HFF-Myc (cell line): ENCODE results near the gene KLHL29.

Experiments
- DNase-seq: peaks from one replicate; pipeline ENCODE4 v3.0.0-alpha.2; 2011; ENCODE audit warnings: low read depth; ENCODE audit errors: extremely low read depth
- H3K4me3 ChIP-seq: replicated peaks from 2 replicates; pipeline ENCODE4 v1.5.1; 2011; ENCODE audit warnings: low read depth, mild to moderate bottlenecking, control low read depth, low read length
- TF ChIP-seq, protein P1 (sequence below): IDR thresholded peaks from 2 replicates; pipeline ENCODE4 v1.5.1; 2012; ENCODE audit warnings: mild to moderate bottlenecking, low read depth, low read length, control low read depth; ENCODE audit errors: missing control alignments

Gene KLHL29

DNA sequence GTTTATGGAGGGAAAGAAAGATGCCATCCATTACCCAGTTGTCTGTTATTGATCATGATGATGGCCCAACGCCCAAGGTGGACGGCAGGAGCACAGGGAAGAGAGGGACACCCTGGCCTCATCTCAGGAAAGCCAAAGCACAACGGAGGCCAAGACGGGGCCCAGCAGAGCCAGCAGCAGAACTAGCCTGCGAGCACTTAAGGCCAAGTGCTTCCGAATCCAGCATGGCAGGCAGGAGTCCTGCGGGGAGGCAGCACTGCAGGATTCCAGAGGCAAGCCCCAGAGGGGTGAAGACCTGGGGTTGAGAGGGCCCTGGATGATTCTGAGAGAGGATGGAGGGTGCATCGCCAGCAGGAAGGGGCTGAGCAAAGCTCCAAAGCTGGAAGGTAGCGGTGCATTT is 28.3 kb upstream of the KLHL29 start:
- H3K4me3 ChIP-seq, result no peak overlapping the region
- TF ChIP-seq, protein P1, sequence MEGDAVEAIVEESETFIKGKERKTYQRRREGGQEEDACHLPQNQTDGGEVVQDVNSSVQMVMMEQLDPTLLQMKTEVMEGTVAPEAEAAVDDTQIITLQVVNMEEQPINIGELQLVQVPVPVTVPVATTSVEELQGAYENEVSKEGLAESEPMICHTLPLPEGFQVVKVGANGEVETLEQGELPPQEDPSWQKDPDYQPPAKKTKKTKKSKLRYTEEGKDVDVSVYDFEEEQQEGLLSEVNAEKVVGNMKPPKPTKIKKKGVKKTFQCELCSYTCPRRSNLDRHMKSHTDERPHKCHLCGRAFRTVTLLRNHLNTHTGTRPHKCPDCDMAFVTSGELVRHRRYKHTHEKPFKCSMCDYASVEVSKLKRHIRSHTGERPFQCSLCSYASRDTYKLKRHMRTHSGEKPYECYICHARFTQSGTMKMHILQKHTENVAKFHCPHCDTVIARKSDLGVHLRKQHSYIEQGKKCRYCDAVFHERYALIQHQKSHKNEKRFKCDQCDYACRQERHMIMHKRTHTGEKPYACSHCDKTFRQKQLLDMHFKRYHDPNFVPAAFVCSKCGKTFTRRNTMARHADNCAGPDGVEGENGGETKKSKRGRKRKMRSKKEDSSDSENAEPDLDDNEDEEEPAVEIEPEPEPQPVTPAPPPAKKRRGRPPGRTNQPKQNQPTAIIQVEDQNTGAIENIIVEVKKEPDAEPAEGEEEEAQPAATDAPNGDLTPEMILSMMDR, result no peak
- no peak for DNase-seq

DNA sequence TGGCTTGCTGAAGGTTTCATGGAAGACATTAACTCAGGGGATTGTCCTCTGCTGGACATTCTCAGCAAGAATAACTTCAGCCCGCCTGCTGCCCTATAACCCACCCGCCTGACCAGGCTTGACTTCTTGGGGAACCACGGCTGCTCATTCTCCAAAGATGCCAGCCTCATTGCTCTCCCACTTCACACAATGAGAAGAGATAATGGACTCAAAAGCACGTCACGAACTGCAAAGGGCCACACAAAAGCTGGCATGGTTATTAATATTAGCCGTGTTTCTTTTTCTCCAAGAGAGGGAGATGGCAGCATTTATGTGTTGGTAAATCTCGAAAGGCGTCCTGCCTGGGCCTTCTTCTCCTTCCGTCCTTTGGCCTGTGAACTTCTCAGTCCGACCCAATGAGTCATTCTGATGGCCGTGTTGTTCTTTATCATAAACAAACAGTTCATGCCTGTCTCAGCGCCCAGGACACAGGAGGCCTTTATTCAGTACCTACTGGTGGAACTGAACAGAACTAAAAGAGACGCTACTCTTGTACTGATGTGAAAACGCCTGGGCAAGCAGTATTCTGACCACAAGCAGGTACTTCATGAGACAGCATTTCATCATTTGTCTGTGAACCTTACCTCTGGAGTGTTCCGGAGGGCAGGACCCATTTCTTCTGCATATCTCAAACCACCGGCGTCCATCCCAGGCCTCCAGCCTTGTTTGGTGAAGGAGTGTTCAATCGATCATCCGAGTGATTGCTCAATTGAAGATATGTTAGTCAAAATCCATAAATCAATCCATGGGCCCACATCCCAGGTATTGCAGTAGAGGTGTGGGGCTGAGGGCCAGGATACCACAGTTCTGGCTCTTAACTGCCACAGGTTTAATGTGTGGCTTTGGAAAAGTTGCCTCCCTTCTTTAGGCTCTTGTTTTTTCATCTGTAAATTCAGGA is 25.1 kb upstream of the KLHL29 start:
- TF ChIP-seq, protein P1, result no peak
- H3K4me3 ChIP-seq, result no peak overlapping the region
- DNase-seq, result no peak

DNA sequence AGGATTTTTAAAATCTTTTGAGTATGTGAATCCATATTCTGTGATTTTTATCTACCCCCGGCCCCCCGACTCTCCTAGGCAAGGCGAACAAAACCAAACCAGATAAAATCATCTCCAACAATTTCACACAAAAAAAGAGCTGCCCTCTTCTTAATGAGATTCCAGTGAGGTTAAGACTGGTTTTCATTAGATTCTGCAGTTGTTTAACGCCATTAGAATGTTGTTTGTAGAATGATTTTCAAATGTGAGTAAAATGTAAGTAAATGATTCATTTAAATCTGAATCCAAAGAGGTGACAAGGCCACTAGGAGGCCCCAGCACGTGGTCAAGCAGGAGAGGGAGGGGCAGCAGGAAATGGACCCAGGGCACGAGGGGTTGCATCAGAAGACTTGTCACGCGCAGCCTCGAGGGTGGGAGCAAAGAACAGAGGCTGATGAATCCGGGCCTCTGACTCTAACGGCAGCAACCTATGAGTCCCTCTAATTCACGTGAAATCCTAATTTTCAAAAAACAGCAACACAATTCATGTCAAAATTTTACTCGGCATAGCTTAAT is 24.3 kb upstream of the KLHL29 start:
- TF ChIP-seq, protein P1, result no peak
- no peak for DNase-seq
- H3K4me3 ChIP-seq, result no peak overlapping the region

DNA sequence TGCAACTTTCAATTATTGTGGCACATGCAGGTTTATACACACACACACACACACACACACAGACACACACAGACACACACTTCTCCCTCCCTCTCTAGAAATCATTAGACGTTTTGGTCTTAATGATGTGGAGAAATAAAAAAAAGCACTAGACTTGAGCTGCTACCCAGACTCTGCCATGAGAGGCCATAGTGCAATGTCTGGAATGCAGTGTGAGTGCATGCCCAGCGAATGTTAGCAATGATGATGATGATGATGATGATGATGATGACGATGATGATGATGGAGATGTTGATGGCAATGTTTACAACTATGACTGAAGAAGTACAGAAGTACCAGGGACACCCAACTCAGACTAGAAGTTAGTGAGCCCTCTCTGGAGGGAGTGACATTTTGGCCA is 23.8 kb upstream of the KLHL29 start:
- H3K4me3 ChIP-seq, result no peak overlapping the region
- no peak for DNase-seq
- TF ChIP-seq, protein P1, result no peak

DNA sequence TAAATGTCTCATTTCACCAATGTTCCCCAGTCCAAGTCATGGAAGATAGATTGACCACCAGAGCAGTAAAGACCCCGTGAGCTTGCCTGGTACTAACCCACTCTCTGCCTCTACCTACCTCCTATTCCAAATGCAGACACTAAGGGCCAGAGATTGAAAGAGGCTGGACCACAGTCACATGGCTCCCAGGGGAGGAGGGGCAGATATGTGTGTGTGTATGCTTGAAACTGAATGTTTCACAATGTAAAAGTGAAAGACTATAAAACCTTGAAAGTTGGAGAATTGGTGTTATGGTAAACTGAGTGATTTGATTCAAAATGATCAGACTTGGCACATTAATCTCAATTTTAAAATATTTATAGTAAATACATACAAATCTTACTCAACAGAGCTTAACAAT is 21.7 kb upstream of the KLHL29 start:
- H3K4me3 ChIP-seq, result no peak overlapping the region
- no peak for DNase-seq
- TF ChIP-seq, protein P1, result no peak

DNA sequence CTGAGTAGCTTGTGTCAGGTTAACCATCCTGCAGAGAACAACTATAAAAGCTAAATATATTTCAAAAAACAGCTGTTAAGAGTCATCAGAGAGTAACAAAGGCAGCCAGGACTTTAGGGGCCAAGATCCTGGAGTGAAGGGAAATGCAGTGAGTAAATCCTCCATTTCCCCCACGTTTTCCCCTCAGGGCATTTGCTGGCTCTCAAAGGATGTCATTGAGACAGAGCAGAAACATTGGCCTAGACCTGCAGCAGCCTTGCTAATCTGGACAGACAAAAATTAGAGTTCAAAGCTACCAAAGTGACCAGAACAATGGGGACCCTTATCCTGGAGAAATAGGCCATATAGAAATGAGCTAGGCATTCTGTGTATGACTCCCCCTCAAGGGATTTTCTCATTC is 21.1 kb upstream of the KLHL29 start:
- no peak for DNase-seq
- no peak overlapping the region for H3K4me3 ChIP-seq
- TF ChIP-seq, protein P1, result no peak
